Endothelial cell of umbilical vein (primary cell): Measurements from ENCODE around the gene TCTN2. TPM values are rescaled to one million over a fixed set of nuclear protein-coding genes. Genes with fewer than 3 reads are reported as not detected.

Experiments
- BruUV-seq: library from RNA; stranded (reverse); fragments of 400-500 nt; replicated peaks from 2 replicates; lab custom pipeline; 2021; lab: Mats Ljungman, UMichigan
- CTCF ChIA-PET: fragments of 300-600, 350-600 bp; sonication (Branson Sonifier 250); formaldehyde crosslinking; loops from one replicate; lab custom pipeline; 2021; ENCODE audit warnings: antibody characterized with exemption, inconsistent platforms; lab: Charles Lee
- POLR2A ChIA-PET: fragments of 300-600, 350-600 bp; sonication (Branson Sonifier 250); formaldehyde crosslinking; loops from one replicate; lab custom pipeline; 2021; ENCODE audit warnings: antibody characterized with exemption, inconsistent platforms; lab: Charles Lee
- DNase-seq: peaks from one replicate; pipeline ENCODE4 v3.0.0-alpha.2; 2011; ENCODE audit warnings: low read depth, low spot score
- FAIRE-seq: peaks from 2 replicates; lab custom pipeline; 2011; peaks lifted over from hg19 to GRCh38; lab: Jason Lieb, UNC
- H2AFZ ChIP-seq: 2 replicates; pipeline ENCODE4 v1.6.0; 2012; ENCODE audit warnings: low read depth, low read length, control low read depth, inconsistent platforms
- H3K27ac ChIP-seq: 2 replicates; pipeline ENCODE4 v1.5.1; 2011; ENCODE audit warnings: low read depth, mild to moderate bottlenecking, control low read depth, low read length, moderate library complexity; ENCODE audit not compliant: insufficient read depth
- H3K27me3 ChIP-seq, 2 experiments: 2 replicates each; pipeline versions ENCODE4 v1.6.0 to v1.6.1; 2011; ENCODE audit warnings: low read length in 2 of 2, mixed read lengths in 1 of 2; ENCODE audit not compliant: control insufficient read depth in 2 of 2, insufficient read depth in 2 of 2
- H3K36me3 ChIP-seq, 2 experiments: 2 replicates in 1 of 2; 3 replicates in 1 of 2; pipeline ENCODE4 v1.5.1; 2011; ENCODE audit warnings: low read length in 2 of 2, mild to moderate bottlenecking in 1 of 2, moderate library complexity in 1 of 2; ENCODE audit not compliant: control insufficient read depth in 2 of 2, insufficient read depth in 2 of 2; ENCODE audit errors: extremely low read depth in 1 of 2
- H3K4me1 ChIP-seq: 3 replicates; pipeline ENCODE4 v1.5.1; 2011; ENCODE audit warnings: mild to moderate bottlenecking, low read length; ENCODE audit not compliant: control insufficient read depth, insufficient read depth; ENCODE audit errors: extremely low read depth
- H3K4me2 ChIP-seq: 2 replicates; pipeline ENCODE4 v1.6.1; 2011; ENCODE audit warnings: low read length, control low read depth, mixed read lengths; ENCODE audit not compliant: insufficient read depth
- H3K4me3 ChIP-seq, 3 experiments: fragments of 200-600 bp in 1 of 3; sonication (generic), shearing (Covaris generic) in 1 of 3; replicated peaks in 1 of 3; 2 replicates each; pipeline ENCODE4 v1.5.1; 2011 to 2016; ENCODE audit warnings: control low read depth in 3 of 3, low read length in 3 of 3, mild to moderate bottlenecking in 2 of 3, inconsistent platforms in 1 of 3, low read depth in 1 of 3, moderate library complexity in 1 of 3; ENCODE audit not compliant: insufficient read depth in 1 of 3
- H3K79me2 ChIP-seq: 2 replicates; pipeline ENCODE4 v1.6.0; 2012; ENCODE audit warnings: low read length, inconsistent platforms; ENCODE audit not compliant: control insufficient read depth, insufficient read depth
- H3K9ac ChIP-seq: replicated peaks from 2 replicates; pipeline ENCODE3; 2011; ENCODE audit warnings: low read length, control low read depth; ENCODE audit not compliant: insufficient read depth; ENCODE audit errors: extremely low read depth
- H3K9me1 ChIP-seq: replicated peaks from 3 replicates; pipeline ENCODE4 v1.6.0; 2011; ENCODE audit warnings: mild to moderate bottlenecking, low read length; ENCODE audit not compliant: control insufficient read depth, insufficient read depth; ENCODE audit errors: extremely low read depth
- H3K9me3 ChIP-seq: replicated peaks from 2 replicates; pipeline ENCODE4 v1.5.1; 2012; ENCODE audit warnings: low read length, inconsistent platforms; ENCODE audit not compliant: control insufficient read depth, insufficient read depth
- H4K20me1 ChIP-seq: replicated peaks from 2 replicates; pipeline ENCODE3; 2011; ENCODE audit warnings: mild to moderate bottlenecking, low read length; ENCODE audit not compliant: control insufficient read depth, insufficient read depth; ENCODE audit errors: extremely low read depth
- EZH2 ChIP-seq: IDR thresholded peaks from 2 replicates; pipeline ENCODE4 v1.6.1; 2012; ENCODE audit warnings: borderline replicate concordance, low read depth, mild to moderate bottlenecking, moderate library complexity, low read length, inconsistent platforms; ENCODE audit not compliant: severe bottlenecking
- FOS ChIP-seq: IDR thresholded peaks from 2 replicates; pipeline ENCODE4 v1.6.1; 2011; ENCODE audit warnings: mild to moderate bottlenecking, low read length, moderate library complexity, borderline replicate concordance; ENCODE audit not compliant: insufficient read depth
- GATA2 ChIP-seq: IDR thresholded peaks from 2 replicates; pipeline ENCODE4 v1.7.0; 2011; ENCODE audit warnings: low read depth, mild to moderate bottlenecking, moderate library complexity, mixed read lengths, low read length; ENCODE audit not compliant: insufficient read length, insufficient read depth
- JUN ChIP-seq: IDR thresholded peaks from 2 replicates; pipeline ENCODE4 v1.6.1; 2011; ENCODE audit warnings: borderline replicate concordance, low read depth; ENCODE audit not compliant: insufficient read length, insufficient read depth
- MYC ChIP-seq: IDR thresholded peaks from one replicate; pipeline ENCODE4 v1.6.1; 2011; ENCODE audit warnings: mild to moderate bottlenecking, low read depth, low read length
- POLR2A ChIP-seq: IDR thresholded peaks from 2 replicates; pipeline ENCODE4 v1.6.1; 2012; ENCODE audit warnings: low read depth, mild to moderate bottlenecking, control low read depth, low read length
- POLR2AphosphoS5 ChIP-seq: IDR thresholded peaks from 2 replicates; pipeline ENCODE4 v1.6.1; 2012; ENCODE audit warnings: low read depth, mild to moderate bottlenecking, control low read depth, low read length, moderate library complexity; ENCODE audit not compliant: insufficient read depth
- dilution Hi-C: fragments of 300-500 bp; cut with MboI; formaldehyde crosslinking; loops from one replicate; pipeline ENCODE4 v1.15.0; 2019; ENCODE audit warnings: low sequenced_read_pairs; ENCODE audit not compliant: extremely low pct_ligation_motif_present
- intact Hi-C: fragments of 100-400 bp; cut with micrococcal nuclease; formaldehyde crosslinking; loops from one replicate; pipeline ENCODE4 v1.10.0; 2022
- polyA plus RNA-seq, 4 experiments: library from polyadenylated mRNA; depleted of rRNA in 3 of 4; stranded (reverse) in 3 of 4; unstranded in 1 of 4; fragments of >200 nt; gene quantifications; 2 replicates each; pipeline versions ENCODE4 v1.2.1 to v1.2.3, GENCODE V29; 2011 to 2012; ENCODE audit warnings: missing spikeins in 1 of 4
- total RNA-seq: library from RNA; stranded (reverse); gene quantifications from 2 replicates; pipeline ENCODE4 v1.2.3, GENCODE V29; 2021
- TF ChIP-seq, protein P1 (sequence below): IDR thresholded peaks from 2 replicates; pipeline ENCODE4 v1.6.1; 2011; ENCODE audit not compliant: insufficient read depth, insufficient read length
- TF ChIP-seq, protein P2 (sequence below), 2 donors: IDR thresholded peaks; 1 replicate in 1 of 2; 2 replicates in 1 of 2; pipeline ENCODE4 v1.5.1; 2011; ENCODE audit warnings: low read length in 2 of 2, mild to moderate bottlenecking in 2 of 2, moderate library complexity in 2 of 2, control low read depth in 1 of 2, inconsistent platforms in 1 of 2, low read depth in 1 of 2; ENCODE audit not compliant: insufficient read depth in 1 of 2; ENCODE audit errors: extremely low read depth in 1 of 2

The TCTN2 gene
- total and polyA plus RNA-seq, 2 donors (not counting 3 experiments of a cell fraction or from before 2014, with no cell fraction given), result 11.2 to 16.7 TPM

DNA sequence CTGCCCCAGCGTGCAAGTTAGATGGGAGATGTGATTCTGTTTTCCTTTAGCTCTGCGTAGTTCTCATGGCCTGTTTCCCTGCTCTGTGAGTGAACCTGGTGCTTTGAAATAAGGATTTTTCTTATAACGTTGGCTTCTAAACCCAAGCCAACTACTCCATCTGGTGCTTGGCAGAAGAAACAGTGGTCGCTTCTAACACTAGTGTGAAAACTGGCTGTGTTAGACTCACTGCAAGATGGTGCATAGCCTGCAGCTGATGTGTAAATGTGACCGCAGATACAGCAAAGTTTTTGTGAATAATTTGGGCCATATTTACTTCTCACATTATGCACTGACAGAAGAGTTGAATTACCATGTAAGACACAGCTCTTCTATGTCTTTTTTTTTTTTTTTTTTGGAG is 25.0 kb upstream of the TCTN2 start:
- dilution Hi-C loops (no loop called here), intact Hi-C loops (no loop called here)
- TF ChIP-seq, protein P1, sequence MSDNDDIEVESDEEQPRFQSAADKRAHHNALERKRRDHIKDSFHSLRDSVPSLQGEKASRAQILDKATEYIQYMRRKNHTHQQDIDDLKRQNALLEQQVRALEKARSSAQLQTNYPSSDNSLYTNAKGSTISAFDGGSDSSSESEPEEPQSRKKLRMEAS, result no peak
- TF ChIP-seq POLR2A (no peak), JUN (no peak), FOS (no peak), MYC (no peak), EZH2 (no peak), GATA2 (no peak), POLR2AphosphoS5 (no peak)
- TF ChIP-seq, protein P2, sequence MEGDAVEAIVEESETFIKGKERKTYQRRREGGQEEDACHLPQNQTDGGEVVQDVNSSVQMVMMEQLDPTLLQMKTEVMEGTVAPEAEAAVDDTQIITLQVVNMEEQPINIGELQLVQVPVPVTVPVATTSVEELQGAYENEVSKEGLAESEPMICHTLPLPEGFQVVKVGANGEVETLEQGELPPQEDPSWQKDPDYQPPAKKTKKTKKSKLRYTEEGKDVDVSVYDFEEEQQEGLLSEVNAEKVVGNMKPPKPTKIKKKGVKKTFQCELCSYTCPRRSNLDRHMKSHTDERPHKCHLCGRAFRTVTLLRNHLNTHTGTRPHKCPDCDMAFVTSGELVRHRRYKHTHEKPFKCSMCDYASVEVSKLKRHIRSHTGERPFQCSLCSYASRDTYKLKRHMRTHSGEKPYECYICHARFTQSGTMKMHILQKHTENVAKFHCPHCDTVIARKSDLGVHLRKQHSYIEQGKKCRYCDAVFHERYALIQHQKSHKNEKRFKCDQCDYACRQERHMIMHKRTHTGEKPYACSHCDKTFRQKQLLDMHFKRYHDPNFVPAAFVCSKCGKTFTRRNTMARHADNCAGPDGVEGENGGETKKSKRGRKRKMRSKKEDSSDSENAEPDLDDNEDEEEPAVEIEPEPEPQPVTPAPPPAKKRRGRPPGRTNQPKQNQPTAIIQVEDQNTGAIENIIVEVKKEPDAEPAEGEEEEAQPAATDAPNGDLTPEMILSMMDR (IDR thresholded peaks at IDR 0.05; ENCODE audit: extremely low read depth in 1 of 2, insufficient read depth in 1 of 2, low read depth in 1 of 2, low read length in 2 of 2), result no peak
- H3K36me3 ChIP-seq, result peaks cover 10 to 14% of the 10 kb centered on the region in 2 experiments
- no TSS peak for BruUV-seq
- H3K9ac ChIP-seq, result no peak overlapping the region
- CTCF ChIA-PET, result no interaction called here
- POLR2A ChIA-PET, result no interaction called here
- no peaks in the 10 kb centered on the region for H3K27me3 ChIP-seq
- no peaks in the 10 kb centered on the region for H4K20me1 ChIP-seq
- DNase-seq, result no peak
- H3K4me2 ChIP-seq, result no peak overlapping the region
- FAIRE-seq, result no peak
- H3K79me2 ChIP-seq, result no peaks in the 10 kb centered on the region
- H3K9me3 ChIP-seq, result no peaks in the 10 kb centered on the region
- H3K27ac ChIP-seq, result no peak overlapping the region
- H3K9me1 ChIP-seq, result no peaks in the 10 kb centered on the region
- H3K4me3 ChIP-seq, result no peak overlapping the region
- H3K4me1 ChIP-seq, result no peaks in the 10 kb centered on the region
- H2AFZ ChIP-seq, result no peak overlapping the region
